Liver (tissue), 9 donors: ENCODE measurements around the gene MED22. TPM values are rescaled to one million over a fixed set of nuclear protein-coding genes. Genes with fewer than 3 reads are reported as not detected.
"Not testable (repeated sequence)": the region's sequence is repeated elsewhere in the genome, so short reads cannot be mapped to it uniquely, and the experiment has no call there.

Source experiments
- DNase-seq: peaks from one replicate; pipeline ENCODE4 v3.0.0-alpha.2; 2017; ENCODE audit warnings: low spot score
- H3K27ac ChIP-seq, 2 donors: one replicate each; pipeline ENCODE4 v1.7.0; 2013; ENCODE audit warnings: inconsistent platforms in 2 of 2, low read length in 2 of 2, control low read depth in 1 of 2, low read depth in 1 of 2, mild to moderate bottlenecking in 1 of 2
- H3K27me3 ChIP-seq, 4 donors: one replicate each; pipeline versions ENCODE4 v1.6.1 to v1.7.0; 2013; ENCODE audit warnings: low read length in 3 of 4, inconsistent platforms in 1 of 4, mild to moderate bottlenecking in 1 of 4, moderate library complexity in 1 of 4; ENCODE audit not compliant: control insufficient read depth in 4 of 4, insufficient read depth in 4 of 4
- H3K36me3 ChIP-seq, 4 donors: one replicate each; pipeline versions ENCODE4 v1.6.1 to v1.7.0; 2013; ENCODE audit warnings: low read length in 3 of 4, mild to moderate bottlenecking in 3 of 4, low read depth in 1 of 4, moderate library complexity in 1 of 4; ENCODE audit not compliant: control insufficient read depth in 4 of 4, insufficient read depth in 3 of 4
- H3K4me1 ChIP-seq, 4 donors: one replicate each; pipeline versions ENCODE4 v1.6.1 to v1.7.0; 2013; ENCODE audit warnings: low read length in 3 of 4, mild to moderate bottlenecking in 3 of 4, moderate library complexity in 1 of 4; ENCODE audit not compliant: control insufficient read depth in 4 of 4, insufficient read depth in 4 of 4
- H3K4me3 ChIP-seq, 3 donors: one replicate each; pipeline versions ENCODE4 v1.6.1 to v1.7.0; 2013; ENCODE audit warnings: low read length in 3 of 3, control low read depth in 1 of 3, low read depth in 1 of 3, mild to moderate bottlenecking in 1 of 3
- H3K9ac ChIP-seq, 2 donors: one replicate each; pipeline ENCODE4 v1.7.0; 2013; ENCODE audit warnings: low read length in 2 of 2, mild to moderate bottlenecking in 2 of 2, moderate library complexity in 2 of 2, control low read depth in 1 of 2, low read depth in 1 of 2
- H3K9me3 ChIP-seq, 4 donors: one replicate each; pipeline versions ENCODE4 v1.6.1 to v1.7.0; 2013; ENCODE audit warnings: low read length in 3 of 4; ENCODE audit not compliant: control insufficient read depth in 4 of 4
- FOXA1 ChIP-seq: IDR thresholded peaks from 2 replicates; pipeline ENCODE4 v1.6.1; 2016; ENCODE audit warnings: antibody characterized with exemption
- FOXA2 ChIP-seq: IDR thresholded peaks from 2 replicates; pipeline ENCODE4 v1.6.1; 2016; ENCODE audit warnings: antibody characterized with exemption
- HNF4A ChIP-seq, 2 donors: conservative IDR thresholded peaks; 2 replicates each; pipeline ENCODE4 v1.6.1; 2016; ENCODE audit warnings: antibody characterized with exemption in 2 of 2, mild to moderate bottlenecking in 2 of 2
- JUND ChIP-seq, 2 donors: IDR thresholded peaks; 2 replicates each; pipeline ENCODE4 v1.6.1; 2016; ENCODE audit warnings: antibody characterized with exemption in 2 of 2
- NR2F2 ChIP-seq: IDR thresholded peaks from 2 replicates; pipeline ENCODE4 v1.6.1; 2016; ENCODE audit warnings: antibody characterized with exemption
- RAD21 ChIP-seq, 2 donors: IDR thresholded peaks; 2 replicates each; pipeline ENCODE4 v1.6.1; 2016; ENCODE audit warnings: antibody characterized with exemption in 2 of 2, mild to moderate bottlenecking in 2 of 2
- SP1 ChIP-seq: IDR thresholded peaks from 2 replicates; pipeline ENCODE4 v1.6.1; 2018; ENCODE audit warnings: antibody characterized with exemption, mild to moderate bottlenecking
- TAF1 ChIP-seq: conservative IDR thresholded peaks from 2 replicates; pipeline ENCODE4 v1.6.1; 2016; ENCODE audit warnings: antibody characterized with exemption, mild to moderate bottlenecking
- YY1 ChIP-seq: IDR thresholded peaks from 2 replicates; pipeline ENCODE4 v1.6.1; 2016; ENCODE audit warnings: antibody characterized with exemption, mild to moderate bottlenecking
- WGBS: extraction: QIAGEN DNeasy Blood & Tissue Kit; methylation state at CpG from one replicate; pipeline ENCODE4 v1.1.7; 2013; 5-methylcytosine and 5-hydroxymethylcytosine counted together
- polyA plus RNA-seq, 2 donors: library from polyadenylated mRNA; stranded (reverse) in 1 of 2; unstranded in 1 of 2; fragments of 200-250 nt in 1 of 2; fragments of >200 nt in 1 of 2; fragmentation: Nextera tagmentation in 1 of 2; extraction: Ambion mirVana in 1 of 2; gene quantifications; one replicate each; pipeline versions ENCODE4 v1.2.1 to v1.2.3, GENCODE V29; 2013 to 2015
- total RNA-seq, 2 donors: library from RNA; depleted of rRNA; stranded (reverse); fragments of >200 nt; gene quantifications; one replicate each; pipeline ENCODE4 v1.2.3, GENCODE V29; 2014
- TF ChIP-seq, protein P1 (sequence below): IDR thresholded peaks from 2 replicates; pipeline ENCODE4 v1.6.1; 2016; ENCODE audit warnings: antibody characterized with exemption
- donor health status: healthy.
- donor health status: healthy.
- donor health status: healthy.
- donor health status: healthy.
- donor health status: healthy.

The MED22 gene
- total and polyA plus RNA-seq, 4 donors: 3.1 to 10.3 (median 9.9) TPM

GRCh38 chr9:133320421-133320881, 27.5 kb downstream of the MED22 start:
- Histone ChIP-seq H3K9me3 (no peaks in the 10 kb centered on the region), H3K27me3 (no peaks in the 10 kb centered on the region), H3K4me1 (no peaks in the 10 kb centered on the region), H3K9ac (no peak overlapping the region), H3K4me3 (no peak overlapping the region), H3K27ac (no peak overlapping the region), H3K36me3 (no peaks in the 10 kb centered on the region)
- TF ChIP-seq FOXA1 (no peak), FOXA2 (no peak), NR2F2 (no peak), SP1 (no peak), RAD21 (IDR thresholded peaks at IDR 0.05) (no peak)
- 90% methylated on average over 13 of the region's 13 CpGs for WGBS
- DNase-seq: no peak

GRCh38 chr9:133317551-133317950, 30.4 kb downstream of the MED22 start:
- DNase-seq, H3K36me3 ChIP-seq, H3K27ac ChIP-seq, H3K27me3 ChIP-seq, H3K4me3 ChIP-seq, H3K9me3 ChIP-seq, H3K9ac ChIP-seq, H3K4me1 ChIP-seq: not testable (repeated sequence)
- WGBS: 85% methylated on average over 13 of the region's 13 CpGs

DNA sequence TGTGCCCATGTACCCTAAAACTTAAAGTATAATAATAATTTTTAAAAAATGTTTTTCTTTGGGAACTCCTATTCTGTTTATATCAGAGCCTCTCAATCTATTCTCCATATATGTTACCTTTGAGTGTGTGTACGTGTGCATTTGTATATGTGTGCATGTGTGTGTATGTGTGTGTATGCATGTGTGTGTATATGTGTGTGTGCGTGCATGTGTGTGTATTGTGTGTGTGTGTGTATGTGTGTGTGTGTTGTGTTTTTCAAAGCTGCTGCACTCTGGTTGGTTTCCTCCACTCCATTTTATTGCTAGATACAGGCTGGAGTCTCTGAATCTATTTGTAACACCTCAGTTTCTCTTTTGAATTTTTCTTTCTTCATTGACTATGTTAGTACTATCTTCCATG, 31.9 kb downstream of the MED22 start:
- H3K9ac ChIP-seq: no peak overlapping the region
- H3K4me3 ChIP-seq: no peak overlapping the region
- H3K27ac ChIP-seq: no peak overlapping the region
- no peaks in the 10 kb centered on the region for H3K27me3 ChIP-seq
- no peaks in the 10 kb centered on the region for H3K36me3 ChIP-seq
- no peaks in the 10 kb centered on the region for H3K9me3 ChIP-seq
- 75% methylated on average over 2 of the region's 2 CpGs for WGBS
- TF ChIP-seq TAF1 (no peak), HNF4A (conservative IDR thresholded peaks at IDR 0.05) (no peak), YY1 (no peak), JUND (IDR thresholded peaks at IDR 0.05) (no peak)
- H3K4me1 ChIP-seq: no peaks in the 10 kb centered on the region
- DNase-seq: no peak

GRCh38 chr9:133309608-133310007, 38.3 kb downstream of the MED22 start:
- no peak for DNase-seq
- H3K27ac ChIP-seq: no peak overlapping the region
- H3K4me3 ChIP-seq: no peak overlapping the region
- no peak for TF ChIP-seq RAD21 (IDR thresholded peaks at IDR 0.05)
- TF ChIP-seq FOXA1: no peak
- no peak for TF ChIP-seq NR2F2
- 78% methylated on average over 6 of the region's 6 CpGs for WGBS
- H3K9me3 ChIP-seq: no peaks in the 10 kb centered on the region
- H3K4me1 ChIP-seq: no peaks in the 10 kb centered on the region
- H3K27me3 ChIP-seq: no peaks in the 10 kb centered on the region
- no peak overlapping the region for H3K9ac ChIP-seq
- H3K36me3 ChIP-seq: no peaks in the 10 kb centered on the region

DNA sequence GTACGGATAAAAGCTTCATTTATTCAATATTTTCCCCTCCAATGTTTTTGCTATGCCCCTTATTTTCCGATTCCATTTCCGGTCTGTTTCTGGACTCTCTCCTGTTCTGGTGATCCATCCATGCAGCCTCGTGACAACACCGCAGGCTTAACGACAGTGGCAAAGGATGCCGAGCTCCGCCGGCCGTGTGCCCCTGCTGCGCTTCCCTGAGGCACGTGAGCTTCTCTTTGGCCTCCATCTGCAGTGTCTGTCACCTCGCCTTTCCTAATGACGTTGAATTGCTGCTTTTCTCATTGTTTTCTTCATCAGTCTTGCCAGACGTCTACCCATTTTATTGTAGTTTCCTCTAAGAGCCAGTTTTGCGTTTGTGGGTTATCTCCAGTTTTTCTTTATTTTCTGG, 40.6 kb downstream of the MED22 start:
- Histone ChIP-seq H3K9me3 (no peaks in the 10 kb centered on the region), H3K27ac (no peak overlapping the region), H3K4me3 (no peak overlapping the region), H3K36me3 (no peaks in the 10 kb centered on the region), H3K27me3 (no peaks in the 10 kb centered on the region), H3K4me1 (no peaks in the 10 kb centered on the region), H3K9ac (no peak overlapping the region)
- WGBS: 74% methylated on average over 16 of the region's 16 CpGs
- TF ChIP-seq, protein P1, sequence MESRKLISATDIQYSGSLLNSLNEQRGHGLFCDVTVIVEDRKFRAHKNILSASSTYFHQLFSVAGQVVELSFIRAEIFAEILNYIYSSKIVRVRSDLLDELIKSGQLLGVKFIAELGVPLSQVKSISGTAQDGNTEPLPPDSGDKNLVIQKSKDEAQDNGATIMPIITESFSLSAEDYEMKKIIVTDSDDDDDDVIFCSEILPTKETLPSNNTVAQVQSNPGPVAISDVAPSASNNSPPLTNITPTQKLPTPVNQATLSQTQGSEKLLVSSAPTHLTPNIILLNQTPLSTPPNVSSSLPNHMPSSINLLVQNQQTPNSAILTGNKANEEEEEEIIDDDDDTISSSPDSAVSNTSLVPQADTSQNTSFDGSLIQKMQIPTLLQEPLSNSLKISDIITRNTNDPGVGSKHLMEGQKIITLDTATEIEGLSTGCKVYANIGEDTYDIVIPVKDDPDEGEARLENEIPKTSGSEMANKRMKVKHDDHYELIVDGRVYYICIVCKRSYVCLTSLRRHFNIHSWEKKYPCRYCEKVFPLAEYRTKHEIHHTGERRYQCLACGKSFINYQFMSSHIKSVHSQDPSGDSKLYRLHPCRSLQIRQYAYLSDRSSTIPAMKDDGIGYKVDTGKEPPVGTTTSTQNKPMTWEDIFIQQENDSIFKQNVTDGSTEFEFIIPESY: no peak
- DNase-seq: no peak
